Measurements from ENCODE around the gene TPRN.
A peak's percentile ranks its signal among the peaks of the same experiment; 100 is the strongest.

Gene TPRN

GRCh38 chr9:137217276-137218211 is 17.0 kb upstream of the TPRN start:
- no peak for DNase-seq

GRCh38 chr9:137216188-137216965 is 15.8 kb upstream of the TPRN start:
- DNase-seq, result no peak
- intact Hi-C loops (cut with DNase I), result no loop called here

More at GRCh38 chr9:137217276-137218211, 17.0 kb upstream of the TPRN start:
- intact Hi-C loops (cut with DNase I), result no loop called here

DNA sequence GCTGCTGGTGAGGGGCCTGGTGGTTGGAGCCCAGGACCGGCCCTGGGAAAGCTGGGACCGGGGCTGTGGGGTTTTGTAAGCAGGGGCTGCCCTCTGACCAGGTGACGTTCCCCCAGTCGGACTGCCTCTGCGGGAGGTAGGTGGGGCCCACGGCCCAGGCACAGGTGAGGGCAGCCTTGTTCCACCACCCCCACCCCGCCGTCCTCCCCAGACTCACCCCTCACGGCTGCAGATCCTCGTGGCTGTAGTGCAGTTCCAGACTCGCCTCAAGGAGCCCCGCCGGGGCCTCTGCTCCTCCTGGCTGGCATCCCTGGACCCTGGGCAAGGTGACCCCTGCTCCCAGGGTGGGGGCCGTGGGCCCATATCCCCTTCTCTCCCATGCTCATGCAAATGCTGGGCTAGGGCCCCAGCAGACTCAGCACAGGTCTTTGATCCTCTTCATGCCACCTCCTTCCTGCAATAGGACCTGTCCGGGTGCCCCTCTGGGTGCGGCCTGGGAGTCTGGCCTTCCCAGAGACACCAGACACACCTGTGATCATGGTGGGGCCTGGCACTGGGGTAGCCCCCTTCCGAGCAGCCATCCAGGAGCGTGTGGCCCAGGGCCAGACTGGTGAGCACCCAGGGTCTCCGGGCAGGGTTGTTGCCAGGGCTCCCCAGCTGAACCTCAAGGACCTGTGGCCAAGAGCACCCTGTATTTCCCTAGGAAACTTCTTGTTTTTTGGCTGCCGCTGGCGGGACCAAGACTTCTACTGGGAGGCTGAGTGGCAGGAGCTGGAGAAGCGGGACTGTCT is 14.8 kb upstream of the TPRN start:
- DNase-seq, result no peak
- intact Hi-C loops (cut with DNase I), result no loop called here

- intact Hi-C loops (cut with DNase I), result no loop called here
- no peak for DNase-seq
Measured at GRCh38 chr9:137214620-137215019, 14.1 kb upstream of the TPRN start.

- peak in 3 of 42 donors; percentile 36 to 47 (median 43) for DNase-seq
Measured at GRCh38 chr9:137213160-137214060, 12.9 kb upstream of the TPRN start.

GRCh38 chr9:137212520-137212919 is 12.0 kb upstream of the TPRN start:
- intact Hi-C loops (cut with DNase I), result no loop called here
- DNase-seq, result no peak

More at GRCh38 chr9:137213160-137214060, 12.9 kb upstream of the TPRN start:
- intact Hi-C loops (cut with DNase I), result no loop called here

DNA sequence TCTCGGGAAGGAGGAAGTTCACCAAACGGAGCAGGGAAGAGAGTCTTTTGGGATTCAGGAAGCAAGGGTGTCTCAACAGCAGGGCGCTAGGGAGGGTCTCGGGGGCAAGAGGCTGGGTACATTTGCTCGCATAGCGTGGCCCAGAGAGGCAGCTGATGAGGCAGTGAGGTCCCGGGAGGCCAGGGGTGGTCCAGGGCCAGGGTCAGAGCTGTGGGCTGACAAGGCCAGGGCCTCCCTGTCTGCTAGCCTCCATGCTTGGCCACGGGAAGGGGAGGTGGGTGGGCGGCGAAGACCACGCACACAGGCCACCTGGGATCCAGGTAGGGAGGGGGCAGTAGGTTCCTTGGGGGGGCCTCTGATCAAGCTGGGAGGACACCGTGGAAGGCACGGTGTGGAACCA is 11.0 kb upstream of the TPRN start:
- no peak for DNase-seq
- intact Hi-C loops (cut with DNase I), result no loop called here

- intact Hi-C loops (cut with DNase I), result no loop called here
- DNase-seq, result no peak
Measured at GRCh38 chr9:137206602-137207001, 6.1 kb upstream of the TPRN start.

GRCh38 chr9:137205126-137206069 is 4.9 kb upstream of the TPRN start, which contains the start of the genes NDOR1 and TMEM203:
NDOR1 (plus strand) TSS chr9:137205700; CDS start chr9:137205778, 78 bp downstream.
TMEM203 (minus strand) TSS chr9:137205648; CDS start chr9:137205414, 234 bp downstream.
- DNase-seq, result peak; percentile 88 to 100 (median 98)
- intact Hi-C loops (cut with DNase I), result no loop called here

DNA sequence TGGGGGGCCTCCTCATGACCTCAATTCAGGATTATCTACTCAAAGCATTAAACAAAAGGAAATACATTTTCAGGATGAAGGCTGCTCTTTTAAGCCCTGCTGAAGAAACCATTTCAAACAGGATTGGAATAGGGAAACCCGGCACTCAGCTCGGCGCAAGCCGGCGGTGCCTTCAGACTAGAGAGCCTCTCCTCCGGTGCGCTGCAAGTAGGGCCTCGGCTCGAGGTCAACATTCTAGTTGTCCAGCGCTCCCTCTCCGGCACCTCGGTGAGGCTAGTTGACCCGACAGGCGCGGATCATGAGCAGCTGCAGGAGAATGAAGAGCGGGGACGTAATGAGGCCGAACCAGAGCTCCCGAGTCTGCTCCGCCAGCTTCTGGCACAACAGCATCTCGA is 4.2 kb upstream of the TPRN start:
- no peak for DNase-seq
- intact Hi-C loops (cut with DNase I), result no loop called here

DNA sequence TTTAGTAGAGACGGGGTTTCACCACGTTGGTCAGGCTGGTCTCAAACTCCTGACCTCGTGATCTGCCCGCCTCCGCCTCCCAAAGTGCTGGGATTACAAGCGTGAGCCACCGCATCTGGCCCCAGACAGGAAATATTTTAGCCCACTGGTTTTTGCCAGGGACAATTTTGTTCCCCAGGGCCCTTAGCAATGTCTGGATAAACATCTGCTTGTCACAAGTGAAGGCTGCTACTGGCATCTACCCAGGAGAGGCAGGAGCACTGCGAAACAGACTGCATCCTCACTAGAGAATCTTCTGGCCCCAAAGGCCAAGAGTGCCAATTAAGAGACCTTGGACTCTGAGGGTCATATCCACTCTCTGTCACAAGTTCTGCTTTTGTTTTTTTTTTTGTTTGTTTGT is 2.4 kb upstream of the TPRN start:
- DNase-seq, result no peak
- intact Hi-C loops (cut with DNase I), result no loop called here

GRCh38 chr9:137201205-137201868 is 796 bp upstream of the TPRN start:
- no peak for DNase-seq
- intact Hi-C loops (cut with DNase I), result no loop called here

DNA sequence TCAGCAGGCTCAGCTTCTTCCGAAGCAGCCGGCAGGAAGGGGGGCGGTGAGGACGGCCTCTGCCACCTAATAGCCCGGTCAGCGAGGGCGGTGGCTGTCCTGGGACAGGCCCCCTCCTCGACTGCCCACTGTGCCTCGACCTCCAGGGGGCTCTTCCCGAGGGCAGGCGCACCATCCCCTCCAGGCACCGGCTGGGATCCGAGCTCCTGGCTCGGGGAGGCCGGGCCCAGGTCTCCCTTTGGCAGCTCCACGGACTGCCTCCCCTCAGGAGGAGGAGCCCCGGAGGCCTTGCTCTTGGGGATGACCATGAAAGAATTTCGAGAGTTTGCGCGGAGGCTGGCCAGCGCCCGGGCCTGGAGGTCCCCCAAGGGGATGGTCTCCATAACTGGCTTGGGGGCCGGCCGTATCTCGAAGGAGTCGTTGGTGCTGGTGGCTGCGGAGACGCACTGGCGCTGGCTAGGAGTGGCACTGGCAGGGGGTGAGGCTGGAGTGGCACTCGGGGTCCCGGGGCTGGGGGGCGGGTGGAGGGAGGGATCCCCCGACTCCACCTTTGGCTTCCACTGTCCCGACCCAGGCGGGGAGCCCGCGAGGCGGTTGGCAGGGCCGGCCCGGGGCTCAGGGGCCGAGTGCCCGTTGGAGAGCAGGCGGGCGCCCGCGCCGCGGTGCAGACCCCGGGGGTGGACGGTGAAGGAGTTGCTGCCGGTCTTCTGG is 975 bp downstream of the TPRN start:
- intact Hi-C loops (cut with DNase I), result no loop called here
- DNase-seq, result peak in 2 of 42 donors; percentile 33 to 43

- peak in 3 of 42 donors; percentile 40 to 64 (median 46) for DNase-seq
- intact Hi-C loops (cut with DNase I), result no loop called here
Measured at GRCh38 chr9:137198902-137199283, 1.6 kb downstream of the TPRN start.

DNA sequence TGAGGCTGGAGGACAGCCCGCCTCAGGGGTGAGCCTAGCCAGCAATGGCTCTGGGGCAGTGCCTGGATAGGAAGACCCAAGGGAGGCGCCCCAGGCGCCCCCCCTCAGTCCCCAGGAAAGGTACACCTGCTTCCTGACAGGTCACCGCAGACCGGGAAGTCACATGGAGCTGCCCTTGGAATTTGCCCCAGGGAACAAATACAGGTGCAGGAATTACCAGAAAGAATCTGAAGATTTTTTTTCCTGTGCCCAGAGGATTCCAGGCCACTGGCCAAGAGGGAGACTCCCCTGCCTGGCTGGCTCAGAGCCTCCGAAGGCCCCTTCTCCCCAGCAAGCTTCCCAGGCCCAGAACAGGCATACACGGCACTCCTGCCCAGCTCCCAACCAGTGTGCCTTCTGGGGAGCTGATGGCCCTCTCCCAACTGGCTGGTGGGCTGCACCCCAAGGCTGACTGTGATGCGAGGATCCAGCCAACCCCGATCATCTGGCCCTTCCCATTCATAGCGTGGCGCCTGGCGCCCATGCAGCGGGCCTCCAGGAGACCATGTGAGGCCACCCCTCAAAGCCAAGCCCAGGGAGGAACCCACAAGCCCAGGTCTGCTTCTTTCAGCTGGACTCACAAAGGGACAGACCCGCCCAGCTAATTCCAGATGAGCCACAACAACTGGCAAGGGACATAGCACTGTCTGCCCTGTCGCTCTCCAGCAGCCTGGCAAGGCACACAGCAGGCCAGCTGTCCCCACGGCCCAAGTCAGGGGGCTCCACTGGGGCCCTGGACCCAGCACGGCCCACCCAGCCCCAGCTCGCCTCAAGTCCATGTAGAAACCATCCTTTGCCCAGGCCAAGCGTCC is 2.3 kb downstream of the TPRN start:
- peak in 3 of 42 donors; percentile 35 to 73 (median 53) for DNase-seq
- intact Hi-C loops (cut with DNase I), result no loop called here

Measured in head of caudate nucleus (tissue), 42 donors.